ENCODE data around the gene NUP93. TPM values are rescaled to one million over a fixed set of nuclear protein-coding genes. Genes with fewer than 3 reads are reported as not detected.
"Not testable (repeated sequence)": the region's sequence is repeated elsewhere in the genome, so short reads cannot be mapped to it uniquely, and the experiment has no call there.

Gene NUP93
- total and polyA plus RNA-seq, 4 experiments from 2014 or later = 48.0 to 73.2 (median 59.8) TPM

GRCh38 chr16:56880176-56880575 lies 150.2 kb downstream of the NUP93 start:
- no peaks in the 10 kb centered on the region for H3K4me1 ChIP-seq (ENCODE audit: insufficient read depth, low read length)
- no peaks in the 10 kb centered on the region for H3K27me3 ChIP-seq (ENCODE audit: insufficient read depth, low read length)
- H3K27me3 Mint-ChIP-seq = no peaks in the 10 kb centered on the region
- H3K27ac ChIP-seq (ENCODE audit: low read depth, low read length) = no peak overlapping the region
- no peaks in the 10 kb centered on the region for H3K36me3 ChIP-seq (ENCODE audit: insufficient read depth, low read length)
- no peaks in the 10 kb centered on the region for H3K4me1 Mint-ChIP-seq
- ChIA-PET POLR2A (ENCODE audit: partially characterized antibody) (no interaction called here), CTCF (ENCODE audit: partially characterized antibody) (interaction anchor here (2.4 kb wide), 1 partner anchor 13 kb away, joined by 12 read pairs; no protein-coding TSS in a partner anchor)
- no peak overlapping the region for H3K27ac Mint-ChIP-seq
- H3K9me3 ChIP-seq (ENCODE audit: control insufficient read depth in 1 of 2, low read length in 2 of 2) = no peaks in the 10 kb centered on the region
- no peak for DNase-seq
- no peak overlapping the region for H3K4me3 ChIP-seq (ENCODE audit: low read length in 2 of 2)
- H3K36me3 Mint-ChIP-seq = no peaks in the 10 kb centered on the region
- no peak overlapping the region for H3K4me3 Mint-ChIP-seq
- no peaks in the 10 kb centered on the region for H3K9me3 Mint-ChIP-seq
- intact Hi-C loops (cut with micrococcal nuclease) = no loop called here

DNA sequence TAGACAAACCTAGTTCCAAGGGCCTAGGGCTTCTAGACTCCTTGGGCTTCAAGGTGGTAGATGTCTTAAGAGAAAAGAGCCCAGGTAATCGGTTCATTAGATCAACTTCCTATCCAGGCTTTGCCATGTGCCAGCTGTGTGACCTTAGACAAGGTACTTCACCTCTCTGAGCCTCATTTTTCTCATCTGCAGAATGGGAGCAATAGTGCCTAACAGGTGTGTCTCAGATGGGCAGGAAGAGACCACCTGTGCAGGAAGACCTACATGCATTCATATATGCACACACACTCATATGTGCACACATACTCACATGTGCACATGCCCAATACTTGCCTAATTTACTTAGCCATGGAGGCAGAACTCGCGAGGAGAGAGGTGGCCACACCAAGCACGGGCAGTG lies 150.8 kb downstream of the NUP93 start:
- Histone ChIP-seq H3K27ac (ENCODE audit: low read depth, low read length) (no peak overlapping the region), H3K27me3 (ENCODE audit: insufficient read depth, low read length) (no peaks in the 10 kb centered on the region), H3K4me3 (ENCODE audit: low read length in 2 of 2) (no peak overlapping the region), H3K4me1 (ENCODE audit: insufficient read depth, low read length) (no peaks in the 10 kb centered on the region), H3K36me3 (ENCODE audit: insufficient read depth, low read length) (no peaks in the 10 kb centered on the region), H3K9me3 (ENCODE audit: control insufficient read depth in 1 of 2, low read length in 2 of 2) (no peaks in the 10 kb centered on the region)
- H3K4me1 Mint-ChIP-seq = no peaks in the 10 kb centered on the region
- H3K27ac Mint-ChIP-seq = peak overlapping the region in 1 of 7 donors; percentile 48
- H3K36me3 Mint-ChIP-seq = no peaks in the 10 kb centered on the region
- intact Hi-C loops (cut with micrococcal nuclease) = no loop called here
- ChIA-PET CTCF (ENCODE audit: partially characterized antibody) (no interaction called here), POLR2A (ENCODE audit: partially characterized antibody) (no interaction called here)
- H3K4me3 Mint-ChIP-seq = no peak overlapping the region
- no peaks in the 10 kb centered on the region for H3K27me3 Mint-ChIP-seq
- no peak for DNase-seq
- H3K9me3 Mint-ChIP-seq = no peaks in the 10 kb centered on the region

DNA sequence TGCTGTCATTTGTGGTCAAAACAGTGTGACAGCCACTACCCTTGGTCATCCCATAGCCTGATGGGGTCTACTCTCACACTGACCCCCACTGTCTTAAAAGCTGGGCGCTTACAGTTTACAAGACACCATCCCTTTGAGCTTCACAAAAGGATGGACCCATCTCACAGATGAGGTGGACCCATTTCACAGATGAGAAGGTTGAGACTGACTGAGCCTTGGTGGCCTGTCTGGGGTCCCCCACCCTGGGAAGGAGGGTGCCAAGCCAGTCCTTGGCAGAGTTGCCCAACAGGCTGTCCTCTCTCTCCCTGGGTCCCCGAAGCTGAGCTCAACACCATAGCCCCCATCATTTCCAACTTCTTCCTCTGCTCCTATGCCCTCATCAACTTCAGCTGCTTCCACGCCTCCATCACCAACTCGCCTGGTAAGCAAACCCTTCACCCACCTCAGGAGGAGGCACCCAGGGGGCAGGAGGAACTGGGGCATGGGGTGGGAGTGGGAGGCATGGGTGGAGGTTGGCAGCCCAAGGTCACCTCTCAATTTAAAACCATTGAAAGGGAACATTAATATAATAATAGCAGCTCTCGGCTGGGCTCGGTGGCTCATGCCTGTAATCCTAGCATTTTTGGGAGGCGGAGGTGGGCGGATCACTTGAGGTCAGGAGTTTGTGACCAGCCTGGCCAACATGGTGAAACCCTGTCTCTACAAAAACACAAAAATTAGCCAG lies 152.3 kb downstream of the NUP93 start:
- H3K4me1 Mint-ChIP-seq = no peaks in the 10 kb centered on the region
- Histone ChIP-seq H3K4me3 (ENCODE audit: low read length in 2 of 2) (no peak overlapping the region), H3K4me1 (ENCODE audit: insufficient read depth, low read length) (no peaks in the 10 kb centered on the region), H3K27me3 (ENCODE audit: insufficient read depth, low read length) (no peaks in the 10 kb centered on the region), H3K27ac (ENCODE audit: low read depth, low read length) (no peak overlapping the region), H3K36me3 (ENCODE audit: insufficient read depth, low read length) (no peaks in the 10 kb centered on the region), H3K9me3 (ENCODE audit: control insufficient read depth in 1 of 2, low read length in 2 of 2) (no peaks in the 10 kb centered on the region)
- H3K4me3 Mint-ChIP-seq = no peak overlapping the region
- no peaks in the 10 kb centered on the region for H3K9me3 Mint-ChIP-seq
- no peak overlapping the region for H3K27ac Mint-ChIP-seq
- H3K36me3 Mint-ChIP-seq = no peaks in the 10 kb centered on the region
- DNase-seq = no peak
- CTCF ChIA-PET (ENCODE audit: partially characterized antibody) = no interaction called here
- intact Hi-C loops (cut with micrococcal nuclease) = no loop called here
- POLR2A ChIA-PET (ENCODE audit: partially characterized antibody) = no interaction called here
- H3K27me3 Mint-ChIP-seq = no peaks in the 10 kb centered on the region

- ChIA-PET POLR2A (ENCODE audit: partially characterized antibody) (no interaction called here), CTCF (ENCODE audit: partially characterized antibody) (interaction anchor here (1.0 kb wide), 1 partner anchor 17 kb away, joined by 3 read pairs; no protein-coding TSS in a partner anchor)
- Mint-ChIP-seq H3K4me1 (no peaks in the 10 kb centered on the region), H3K27ac (no peak overlapping the region), H3K36me3 (no peaks in the 10 kb centered on the region), H3K27me3 (no peaks in the 10 kb centered on the region), H3K9me3 (no peaks in the 10 kb centered on the region), H3K4me3 (no peak overlapping the region)
- no peaks in the 10 kb centered on the region for H3K4me1 ChIP-seq (ENCODE audit: insufficient read depth, low read length)
- intact Hi-C loops (cut with micrococcal nuclease) = no loop called here
- H3K9me3 ChIP-seq (ENCODE audit: control insufficient read depth in 1 of 2, low read length in 2 of 2) = no peaks in the 10 kb centered on the region
- H3K27me3 ChIP-seq (ENCODE audit: insufficient read depth, low read length) = no peaks in the 10 kb centered on the region
- H3K27ac ChIP-seq (ENCODE audit: low read depth, low read length) = no peak overlapping the region
- H3K4me3 ChIP-seq (ENCODE audit: low read length in 2 of 2) = no peak overlapping the region
- H3K36me3 ChIP-seq (ENCODE audit: insufficient read depth, low read length) = no peaks in the 10 kb centered on the region
- no peak for DNase-seq
These were observed 153.7 kb downstream of the NUP93 start for GRCh38 chr16:56883586-56883985.

GRCh38 chr16:56884026-56884582 lies 154.2 kb downstream of the NUP93 start:
- POLR2A ChIA-PET (ENCODE audit: partially characterized antibody) = no interaction called here
- Mint-ChIP-seq H3K9me3 (no peaks in the 10 kb centered on the region), H3K4me1 (no peaks in the 10 kb centered on the region), H3K27me3 (no peaks in the 10 kb centered on the region), H3K27ac (no peak overlapping the region), H3K4me3 (no peak overlapping the region), H3K36me3 (no peaks in the 10 kb centered on the region)
- Histone ChIP-seq H3K4me3 (ENCODE audit: low read length in 2 of 2) (no peak overlapping the region), H3K36me3 (ENCODE audit: insufficient read depth, low read length) (no peaks in the 10 kb centered on the region), H3K9me3 (ENCODE audit: control insufficient read depth in 1 of 2, low read length in 2 of 2) (no peaks in the 10 kb centered on the region), H3K27ac (ENCODE audit: low read depth, low read length) (no peak overlapping the region), H3K4me1 (ENCODE audit: insufficient read depth, low read length) (no peaks in the 10 kb centered on the region), H3K27me3 (ENCODE audit: insufficient read depth, low read length) (no peaks in the 10 kb centered on the region)
- DNase-seq = no peak
- CTCF ChIA-PET (ENCODE audit: partially characterized antibody) = interaction anchor here (1.0 kb wide), 1 partner anchor 17 kb away, joined by 3 read pairs; no protein-coding TSS in a partner anchor
- intact Hi-C loops (cut with micrococcal nuclease) = no loop called here

DNA sequence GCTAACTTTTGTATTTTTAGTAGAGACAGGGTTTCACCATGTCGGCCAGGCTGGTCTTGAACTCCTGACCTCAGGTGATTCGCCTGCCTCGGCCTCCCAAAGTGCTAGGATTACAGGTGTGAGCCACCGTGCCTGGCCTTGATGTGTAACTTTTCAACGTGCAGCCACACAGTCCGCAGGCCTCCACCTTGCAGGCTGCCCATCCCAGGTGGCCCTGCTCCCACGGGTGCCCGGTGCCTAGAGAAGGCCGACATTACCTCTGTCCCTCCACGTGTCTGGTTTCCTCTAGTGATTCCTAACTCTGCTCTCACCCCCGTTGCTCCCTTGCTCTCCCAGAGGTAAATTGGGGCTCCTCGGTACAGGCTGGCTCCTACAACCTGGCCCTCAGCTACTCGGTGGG lies 155.0 kb downstream of the NUP93 start:
- H3K4me1 Mint-ChIP-seq; H3K27me3 ChIP-seq (ENCODE audit: insufficient read depth, low read length); H3K4me1 ChIP-seq (ENCODE audit: insufficient read depth, low read length); H3K27ac ChIP-seq (ENCODE audit: low read depth, low read length); H3K4me3 ChIP-seq (ENCODE audit: low read length in 2 of 2); H3K27ac Mint-ChIP-seq; H3K27me3 Mint-ChIP-seq; H3K9me3 ChIP-seq (ENCODE audit: control insufficient read depth in 1 of 2, low read length in 2 of 2); DNase-seq; CTCF ChIA-PET (ENCODE audit: partially characterized antibody); intact Hi-C loops (cut with micrococcal nuclease); H3K36me3 Mint-ChIP-seq; POLR2A ChIA-PET (ENCODE audit: partially characterized antibody); H3K4me3 Mint-ChIP-seq; H3K36me3 ChIP-seq (ENCODE audit: insufficient read depth, low read length); H3K9me3 Mint-ChIP-seq: not testable (repeated sequence)

- H3K27ac Mint-ChIP-seq = peak overlapping the region in 1 of 7 donors; percentile 27
- H3K4me1 Mint-ChIP-seq = no peaks in the 10 kb centered on the region
- POLR2A ChIA-PET (ENCODE audit: partially characterized antibody) = no interaction called here
These were observed 155.7 kb downstream of the NUP93 start for GRCh38 chr16:56885446-56886162.

More at GRCh38 chr16:56885446-56886162, 155.7 kb downstream of the NUP93 start:
- H3K36me3 ChIP-seq (ENCODE audit: insufficient read depth, low read length) = no peaks in the 10 kb centered on the region
- Mint-ChIP-seq H3K4me3 (no peak overlapping the region), H3K9me3 (no peaks in the 10 kb centered on the region), H3K27me3 (no peaks in the 10 kb centered on the region), H3K36me3 (no peaks in the 10 kb centered on the region)
- H3K9me3 ChIP-seq (ENCODE audit: control insufficient read depth in 1 of 2, low read length in 2 of 2) = no peaks in the 10 kb centered on the region
- no peak overlapping the region for H3K27ac ChIP-seq (ENCODE audit: low read depth, low read length)
- no peaks in the 10 kb centered on the region for H3K27me3 ChIP-seq (ENCODE audit: insufficient read depth, low read length)
- intact Hi-C loops (cut with micrococcal nuclease) = no loop called here
- H3K4me3 ChIP-seq (ENCODE audit: low read length in 2 of 2) = no peak overlapping the region
- H3K4me1 ChIP-seq (ENCODE audit: insufficient read depth, low read length) = no peaks in the 10 kb centered on the region
- CTCF ChIA-PET (ENCODE audit: partially characterized antibody) = no interaction called here
- no peak for DNase-seq
